ENCODE results near the gene SETD3. TPM values are rescaled to one million over a fixed set of nuclear protein-coding genes. Genes with fewer than 3 reads are reported as not detected.

SETD3 gene
- total RNA-seq, 2 experiments from 2014 or later = 56.8 to 64.5 TPM

DNA sequence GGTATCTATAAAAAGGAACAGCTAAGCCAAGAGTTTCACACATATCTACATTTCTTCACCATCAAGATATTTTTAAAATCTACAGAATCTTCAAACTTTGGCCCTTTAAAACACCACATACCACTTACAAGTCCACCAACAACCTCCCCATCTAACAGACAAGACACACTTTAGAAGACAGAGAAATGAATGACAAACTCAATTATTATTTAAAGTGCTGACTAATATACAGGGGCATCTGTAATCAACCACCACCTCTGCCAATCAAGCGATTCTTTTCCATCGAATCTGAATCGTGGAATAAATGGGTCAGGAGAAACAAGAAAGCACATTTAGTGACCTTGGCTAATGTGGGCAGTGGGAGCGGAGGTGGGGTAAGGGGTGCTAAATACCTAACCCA lies 7.7 kb downstream of the SETD3 start:
- ChIA-PET CTCF (no interaction called here), POLR2A (no interaction called here)
- Mint-ChIP-seq H3K27me3 (no peaks in the 10 kb centered on the region), H3K9me3 (no peaks in the 10 kb centered on the region), H3K4me1 (peaks cover 23% of the 10 kb centered on the region), H3K36me3 (ENCODE audit: low read depth) (peaks cover 2% of the 10 kb centered on the region), H3K4me3 (no peak overlapping the region), H3K27ac (no peak overlapping the region)
- no peak for DNase-seq

GRCh38 chr14:99471731-99472130 lies 8.9 kb downstream of the SETD3 start:
- Mint-ChIP-seq H3K27ac (no peak overlapping the region), H3K4me1 (peaks cover 24% of the 10 kb centered on the region), H3K36me3 (ENCODE audit: low read depth) (peaks cover 2% of the 10 kb centered on the region), H3K9me3 (no peaks in the 10 kb centered on the region), H3K27me3 (no peaks in the 10 kb centered on the region), H3K4me3 (no peak overlapping the region)
- POLR2A ChIA-PET = no interaction called here
- DNase-seq = no peak
- CTCF ChIA-PET = interaction anchor here (1.1 kb wide), 1 partner anchor 9 kb away, joined by 3 read pairs; the partner anchor contains the start of genes CCNK and SETD3

DNA sequence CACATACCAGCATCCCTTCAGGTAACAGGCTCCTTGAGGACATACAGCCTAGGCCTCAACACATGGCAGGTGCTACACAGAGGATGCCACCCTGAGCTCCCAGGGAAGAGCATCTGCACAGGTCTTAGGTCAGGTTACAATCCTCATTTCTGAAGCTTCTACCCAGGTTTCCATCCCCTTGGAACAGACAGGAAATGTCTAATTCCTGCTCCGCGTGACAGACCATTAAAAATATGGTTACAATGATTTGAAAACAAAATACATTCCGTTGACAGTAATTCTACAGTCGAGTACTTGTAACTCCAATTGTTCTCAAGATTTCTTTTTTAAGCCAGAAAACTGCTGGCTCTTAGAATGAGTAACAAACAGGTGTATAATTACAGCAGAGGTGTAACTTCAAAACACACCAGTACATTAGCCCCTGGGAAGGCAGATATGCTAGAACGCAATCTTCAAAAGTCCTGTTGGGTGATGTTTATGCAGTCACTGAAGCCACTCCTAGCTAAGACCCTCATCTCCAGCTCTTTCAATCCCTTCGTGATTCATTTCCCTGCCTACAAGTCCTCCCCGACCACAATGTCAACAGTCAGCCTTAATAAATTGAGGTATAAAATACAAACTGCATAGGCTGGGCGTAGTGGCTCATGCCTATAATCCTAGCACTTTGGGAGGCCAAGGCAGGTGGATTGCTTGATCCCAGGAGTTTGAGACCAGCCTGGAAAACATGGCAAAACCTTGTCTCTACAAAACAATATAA lies 11.6 kb downstream of the SETD3 start:
- Mint-ChIP-seq H3K27ac (no peak overlapping the region), H3K27me3 (no peaks in the 10 kb centered on the region), H3K4me1 (peaks cover 18% of the 10 kb centered on the region), H3K4me3 (no peak overlapping the region), H3K9me3 (no peaks in the 10 kb centered on the region), H3K36me3 (ENCODE audit: low read depth) (peaks cover 5% of the 10 kb centered on the region)
- ChIA-PET POLR2A (no interaction called here), CTCF (interaction anchor here (1.0 kb wide), 1 partner anchor 23 kb away, joined by 3 read pairs; no protein-coding TSS in a partner anchor)
- no peak for DNase-seq

- no peak for DNase-seq
- ChIA-PET CTCF (interaction anchor here (0.6 kb wide), 1 partner anchor 219 kb away, joined by 3 read pairs; no protein-coding TSS in a partner anchor), POLR2A (no interaction called here)
- Mint-ChIP-seq H3K4me3 (no peak overlapping the region), H3K9me3 (no peaks in the 10 kb centered on the region), H3K27ac (no peak overlapping the region), H3K4me1 (peaks cover 18% of the 10 kb centered on the region), H3K36me3 (ENCODE audit: low read depth) (peaks cover 10% of the 10 kb centered on the region), H3K27me3 (no peaks in the 10 kb centered on the region)
Measured at GRCh38 chr14:99468081-99468480, 12.6 kb downstream of the SETD3 start.

DNA sequence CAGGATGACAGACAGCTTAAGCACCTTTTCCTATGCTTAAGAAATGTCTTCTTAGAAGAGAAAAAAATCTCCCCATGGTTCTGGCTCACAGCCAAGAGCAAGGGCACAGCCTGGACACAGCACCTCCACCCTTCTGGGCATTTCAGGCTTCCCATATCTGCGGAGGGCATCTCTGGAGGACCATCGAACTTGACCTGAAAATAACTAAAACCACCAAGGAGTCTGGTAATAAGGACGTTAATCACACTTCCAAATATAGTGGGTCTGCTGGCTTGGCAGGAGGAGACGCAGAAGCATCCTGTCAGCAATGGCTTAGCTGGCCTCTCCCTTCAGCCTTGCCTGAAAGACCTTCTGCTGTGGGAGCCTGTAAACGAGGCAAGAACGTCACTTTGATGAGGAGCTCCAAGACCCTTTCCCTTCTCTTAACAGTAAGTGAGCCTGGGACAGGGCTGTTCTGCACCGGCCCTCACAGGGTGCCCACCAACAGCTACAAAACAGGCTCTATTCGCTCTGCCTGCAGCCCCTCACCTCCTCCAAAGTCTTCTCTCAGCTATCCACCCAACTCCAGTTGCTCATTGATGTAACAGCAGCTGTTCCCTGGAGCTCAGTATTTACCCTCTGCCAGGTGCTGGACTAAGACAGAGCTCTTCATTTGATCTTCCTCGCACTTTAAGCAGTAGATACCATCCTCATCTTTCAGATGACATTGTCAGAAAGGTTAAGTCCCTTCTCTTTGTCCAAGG lies 13.2 kb downstream of the SETD3 start:
- Mint-ChIP-seq H3K36me3 (ENCODE audit: low read depth) (peaks cover 11% of the 10 kb centered on the region), H3K4me3 (no peak overlapping the region), H3K4me1 (peaks cover 18% of the 10 kb centered on the region), H3K9me3 (no peaks in the 10 kb centered on the region), H3K27ac (no peak overlapping the region), H3K27me3 (no peaks in the 10 kb centered on the region)
- POLR2A ChIA-PET = no interaction called here
- CTCF ChIA-PET = interaction anchor here (0.6 kb wide), 1 partner anchor 220 kb away, joined by 3 read pairs; no protein-coding TSS in a partner anchor
- DNase-seq = no peak

DNA sequence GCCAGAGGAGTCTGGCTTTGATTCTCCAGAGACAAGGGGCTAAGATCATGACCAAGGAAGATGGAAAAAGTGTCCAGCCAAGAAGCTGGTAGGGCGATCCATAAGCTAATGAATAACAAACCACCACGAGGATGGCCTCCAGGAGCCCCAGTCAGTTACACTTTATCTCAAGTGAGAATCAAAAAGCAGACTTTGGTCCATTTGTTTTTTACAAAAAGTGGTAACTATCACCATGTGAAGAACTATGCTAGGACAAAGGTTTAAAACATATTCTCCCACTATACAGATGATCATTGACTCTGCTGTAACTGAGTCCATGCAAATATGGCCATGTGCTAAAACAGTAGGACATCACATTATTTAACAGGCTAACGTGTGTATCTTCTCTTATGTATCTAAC lies 13.9 kb downstream of the SETD3 start:
- Mint-ChIP-seq H3K27ac (no peak overlapping the region), H3K36me3 (ENCODE audit: low read depth) (peaks cover 16% of the 10 kb centered on the region), H3K4me3 (no peak overlapping the region), H3K4me1 (peaks cover 26% of the 10 kb centered on the region), H3K27me3 (no peaks in the 10 kb centered on the region), H3K9me3 (no peaks in the 10 kb centered on the region)
- DNase-seq = no peak
- POLR2A ChIA-PET = no interaction called here
- CTCF ChIA-PET = interaction anchor here (1.6 kb wide), 1 partner anchor 21 kb away, joined by 3 read pairs; no protein-coding TSS in a partner anchor

- H3K4me3 Mint-ChIP-seq = no peak overlapping the region
- H3K9me3 Mint-ChIP-seq = no peaks in the 10 kb centered on the region
- H3K4me1 Mint-ChIP-seq = peaks cover 26% of the 10 kb centered on the region
- H3K27ac Mint-ChIP-seq = no peak overlapping the region
- CTCF ChIA-PET = interaction anchor here (1.6 kb wide), 1 partner anchor 20 kb away, joined by 3 read pairs; no protein-coding TSS in a partner anchor
- peaks cover 23% of the 10 kb centered on the region for H3K36me3 Mint-ChIP-seq (ENCODE audit: low read depth)
- no peak for DNase-seq
- POLR2A ChIA-PET = no interaction called here
- no peaks in the 10 kb centered on the region for H3K27me3 Mint-ChIP-seq
Measured at GRCh38 chr14:99465288-99465687, 15.4 kb downstream of the SETD3 start.

DNA sequence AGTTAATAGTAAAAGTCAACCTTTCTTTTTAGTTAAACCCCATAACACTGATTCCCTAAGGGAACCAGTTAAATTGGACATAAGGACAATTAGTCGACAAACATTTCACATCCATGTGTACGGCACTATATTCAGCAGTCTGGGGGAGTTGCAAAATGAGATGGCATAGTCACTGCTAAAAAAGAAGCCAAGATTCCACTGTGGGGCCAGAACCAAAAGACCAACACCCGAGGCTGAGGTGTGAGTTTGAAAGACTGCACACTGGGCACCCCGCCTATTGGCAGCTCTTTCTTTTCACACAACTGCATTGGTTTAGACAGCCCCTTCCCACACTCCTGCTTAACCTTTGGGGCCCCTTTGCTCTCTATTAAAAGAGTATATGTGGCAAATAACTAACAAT lies 16.7 kb downstream of the SETD3 start:
- POLR2A ChIA-PET = no interaction called here
- no peak overlapping the region for H3K27ac Mint-ChIP-seq
- H3K4me1 Mint-ChIP-seq = peaks cover 23% of the 10 kb centered on the region
- peaks cover 26% of the 10 kb centered on the region for H3K36me3 Mint-ChIP-seq (ENCODE audit: low read depth)
- H3K4me3 Mint-ChIP-seq = no peak overlapping the region
- CTCF ChIA-PET = interaction anchor here (0.5 kb wide), 1 partner anchor 1204 kb away, joined by 3 read pairs; no protein-coding TSS in a partner anchor
- DNase-seq = no peak
- H3K9me3 Mint-ChIP-seq = no peaks in the 10 kb centered on the region
- H3K27me3 Mint-ChIP-seq = no peaks in the 10 kb centered on the region

GRCh38 chr14:99462210-99462609 lies 18.4 kb downstream of the SETD3 start:
- H3K4me3 Mint-ChIP-seq = no peak overlapping the region
- peaks cover 9% of the 10 kb centered on the region for H3K4me1 Mint-ChIP-seq
- no peaks in the 10 kb centered on the region for H3K9me3 Mint-ChIP-seq
- DNase-seq = no peak
- no peak overlapping the region for H3K27ac Mint-ChIP-seq
- CTCF ChIA-PET = no interaction called here
- H3K36me3 Mint-ChIP-seq (ENCODE audit: low read depth) = peaks cover 29% of the 10 kb centered on the region
- no peaks in the 10 kb centered on the region for H3K27me3 Mint-ChIP-seq
- POLR2A ChIA-PET = no interaction called here

GRCh38 chr14:99461411-99462085 lies 19.1 kb downstream of the SETD3 start:
- Mint-ChIP-seq H3K36me3 (ENCODE audit: low read depth) (peaks cover 31% of the 10 kb centered on the region), H3K9me3 (no peaks in the 10 kb centered on the region), H3K27me3 (no peaks in the 10 kb centered on the region), H3K4me3 (no peak overlapping the region), H3K4me1 (peaks cover 9% of the 10 kb centered on the region), H3K27ac (peak overlapping the region; percentile 74)
- no peak for DNase-seq
- POLR2A ChIA-PET = no interaction called here
- CTCF ChIA-PET = interaction anchor here (0.7 kb wide), 1 partner anchor 114 kb away, joined by 3 read pairs; no protein-coding TSS in a partner anchor

GRCh38 chr14:99460793-99461192 lies 19.9 kb downstream of the SETD3 start:
- H3K36me3 Mint-ChIP-seq (ENCODE audit: low read depth) = peaks cover 31% of the 10 kb centered on the region
- H3K27me3 Mint-ChIP-seq = no peaks in the 10 kb centered on the region
- peaks cover 9% of the 10 kb centered on the region for H3K4me1 Mint-ChIP-seq
- H3K9me3 Mint-ChIP-seq = no peaks in the 10 kb centered on the region
- POLR2A ChIA-PET = no interaction called here
- DNase-seq = no peak
- CTCF ChIA-PET = interaction anchor here (0.7 kb wide), 1 partner anchor 113 kb away, joined by 3 read pairs; no protein-coding TSS in a partner anchor
- no peak overlapping the region for H3K27ac Mint-ChIP-seq
- no peak overlapping the region for H3K4me3 Mint-ChIP-seq

GRCh38 chr14:99459481-99460100 lies 21.1 kb downstream of the SETD3 start:
- no peak overlapping the region for H3K4me3 Mint-ChIP-seq
- H3K36me3 Mint-ChIP-seq (ENCODE audit: low read depth) = peaks cover 28% of the 10 kb centered on the region
- ChIA-PET CTCF (no interaction called here), POLR2A (no interaction called here)
- H3K27ac Mint-ChIP-seq = no peak overlapping the region
- peaks cover 9% of the 10 kb centered on the region for H3K4me1 Mint-ChIP-seq
- DNase-seq = no peak
- H3K9me3 Mint-ChIP-seq = no peaks in the 10 kb centered on the region
- no peaks in the 10 kb centered on the region for H3K27me3 Mint-ChIP-seq

Data from activated CD4-positive, alpha-beta T cell treated with anti-CD3 and anti-CD28 coated beads, Interleukin-2, amount 10 ng/mL, durations not matched to agents 7 days and 5 days (primary cell).